ENCODE results near the gene PARP12.

GRCh38 chr7:140085447-140085846, 22.7 kb upstream of the PARP12 start:
- TF ChIP-seq CTCF (IDR thresholded peaks at IDR 0.05): no peak
- TF ChIP-seq EP300 (IDR thresholded peaks at IDR 0.05): no peak
- no peak for TF ChIP-seq POLR2A (IDR thresholded peaks at IDR 0.05)
